Measurements from ENCODE around the gene GAS2L2. TPM values are rescaled to one million over a fixed set of nuclear protein-coding genes. Genes with fewer than 3 reads are reported as not detected.

Gene GAS2L2
- total and polyA plus RNA-seq, 2 donors (not counting 1 experiment from before 2014, with no cell fraction given), result 0.09 to 0.17 TPM

GRCh38 chr17:35766903-35767510, 14.0 kb upstream of the GAS2L2 start:
- H3K9me3 Mint-ChIP-seq (ENCODE audit: insufficient read depth), result no peaks in the 10 kb centered on the region

More at GRCh38 chr17:35766903-35767510, 14.0 kb upstream of the GAS2L2 start:
- Mint-ChIP-seq H3K27me3 (peaks cover 6% of the 10 kb centered on the region), H3K4me3 (peak overlapping the region; percentile 16), H3K27ac (no peak overlapping the region), H3K4me1 (peaks cover 8% of the 10 kb centered on the region)
- H3K9me3 ChIP-seq (ENCODE audit: control extremely low read depth in 1 of 3, control insufficient read depth in 2 of 3, insufficient read depth in 1 of 3, low read length in 2 of 3), result peaks cover 0 to 3% (median 0%) of the 10 kb centered on the region in 3 donors
- H3K27ac ChIP-seq (ENCODE audit: low read length in 2 of 2), result no peak overlapping the region
- H3K27me3 ChIP-seq (replicated peaks in 1 of 4; ENCODE audit: control extremely low read depth in 1 of 4, control insufficient read depth in 3 of 4, insufficient read depth in 4 of 4, low read length in 3 of 4), result no peaks in the 10 kb centered on the region
- peaks cover 7 to 13% of the 10 kb centered on the region in 2 donors for H3K4me1 ChIP-seq (ENCODE audit: control insufficient read depth in 2 of 2, insufficient read depth in 2 of 2, low read length in 2 of 2)
- H4K20me1 ChIP-seq (ENCODE audit: control insufficient read depth, insufficient read depth, low read length, poor library complexity, severe bottlenecking), result no peaks in the 10 kb centered on the region
- intact Hi-C loops (cut with micrococcal nuclease), result loop anchor here (10.0 kb wide), 1 partner anchor 718 kb away; the partner anchor contains the start of gene ZNHIT3
- DNase-seq (peak; percentile 45), ATAC-seq (ENCODE audit: low read depth) (no peak)
- POLR2A ChIA-PET, result interaction anchor here (0.5 to 1.2 kb wide), 2 partner anchors 37 to 42 kb away, joined by 6 to 8 read pairs; partner anchors contain the start of gene TAF15
- H3K4me2 ChIP-seq (replicated peaks; ENCODE audit: low read depth, low read length, poor library complexity, severe bottlenecking), result no peak overlapping the region
- no peak for TF ChIP-seq EZH2 (IDR thresholded peaks at IDR 0.05; ENCODE audit: borderline replicate concordance, insufficient read depth, low read depth, low read length, poor library complexity, severe bottlenecking)
- TF ChIP-seq, protein P1, sequence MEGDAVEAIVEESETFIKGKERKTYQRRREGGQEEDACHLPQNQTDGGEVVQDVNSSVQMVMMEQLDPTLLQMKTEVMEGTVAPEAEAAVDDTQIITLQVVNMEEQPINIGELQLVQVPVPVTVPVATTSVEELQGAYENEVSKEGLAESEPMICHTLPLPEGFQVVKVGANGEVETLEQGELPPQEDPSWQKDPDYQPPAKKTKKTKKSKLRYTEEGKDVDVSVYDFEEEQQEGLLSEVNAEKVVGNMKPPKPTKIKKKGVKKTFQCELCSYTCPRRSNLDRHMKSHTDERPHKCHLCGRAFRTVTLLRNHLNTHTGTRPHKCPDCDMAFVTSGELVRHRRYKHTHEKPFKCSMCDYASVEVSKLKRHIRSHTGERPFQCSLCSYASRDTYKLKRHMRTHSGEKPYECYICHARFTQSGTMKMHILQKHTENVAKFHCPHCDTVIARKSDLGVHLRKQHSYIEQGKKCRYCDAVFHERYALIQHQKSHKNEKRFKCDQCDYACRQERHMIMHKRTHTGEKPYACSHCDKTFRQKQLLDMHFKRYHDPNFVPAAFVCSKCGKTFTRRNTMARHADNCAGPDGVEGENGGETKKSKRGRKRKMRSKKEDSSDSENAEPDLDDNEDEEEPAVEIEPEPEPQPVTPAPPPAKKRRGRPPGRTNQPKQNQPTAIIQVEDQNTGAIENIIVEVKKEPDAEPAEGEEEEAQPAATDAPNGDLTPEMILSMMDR (IDR thresholded peaks at IDR 0.05), result peak; percentile 56
- no peak overlapping the region for H2AFZ ChIP-seq (ENCODE audit: insufficient read depth, low read depth, low read length, poor library complexity, severe bottlenecking)
- H3K4me3 ChIP-seq (ENCODE audit: control extremely low read depth in 1 of 5, extremely low read depth in 1 of 5, insufficient read depth in 1 of 5, low read depth in 2 of 5, low read length in 4 of 5), result no peak overlapping the region
- H3K9ac ChIP-seq (ENCODE audit: low read length), result no peak overlapping the region
- CTCF ChIA-PET, result interaction anchor here (0.6 to 10.2 kb wide), 9 partner anchors 9 to 66 kb away, joined by 3 to 349 read pairs (median 6); partner anchors contain the start of genes MMP28 and TAF15
- no peaks in the 10 kb centered on the region for H3K79me2 ChIP-seq (ENCODE audit: control insufficient read depth, insufficient read depth, low read length)
- 65% methylated on average over 3 of the region's 7 CpGs for WGBS (ENCODE audit: insufficient coverage)
- H3K36me3 ChIP-seq (replicated peaks in 1 of 2; ENCODE audit: control extremely low read depth in 1 of 2, control insufficient read depth in 1 of 2, extremely low read depth in 1 of 2, insufficient read depth in 2 of 2, low read length in 1 of 2), result no peaks in the 10 kb centered on the region
